Ascending aorta (tissue), 2 donors: ENCODE data around the gene CACNA1D. TPM values are rescaled to one million over a fixed set of nuclear protein-coding genes. Genes with fewer than 3 reads are reported as not detected.

Source experiments
- DNase-seq, 2 donors: peaks; one replicate each; pipeline ENCODE4 v3.0.0-alpha.2; 2019; ENCODE audit warnings: low spot score in 2 of 2
- H3K27ac ChIP-seq, 2 donors: fragments of 200-600 bp; sonication (generic); one replicate each; pipeline ENCODE4 v1.5.1; 2016 to 2017; ENCODE audit warnings: mild to moderate bottlenecking in 1 of 2
- H3K27me3 ChIP-seq: fragments of 200-600 bp; sonication (generic); one replicate; pipeline ENCODE4 v1.5.1; 2017
- H3K36me3 ChIP-seq, 2 donors: fragments of 200-600 bp; sonication (generic); one replicate each; pipeline ENCODE4 v1.5.1; 2016
- H3K4me1 ChIP-seq, 2 donors: fragments of 200-600 bp; sonication (generic); one replicate each; pipeline ENCODE4 v1.5.1; 2016 to 2017; ENCODE audit warnings: mild to moderate bottlenecking in 1 of 2
- H3K4me3 ChIP-seq, 2 donors: fragments of 200-600 bp; sonication (generic); one replicate each; pipeline ENCODE4 v1.5.1; 2016 to 2017; ENCODE audit warnings: mild to moderate bottlenecking in 1 of 2
- H3K9me3 ChIP-seq, 2 donors: fragments of 200-600 bp; sonication (generic); one replicate each; pipeline ENCODE4 v1.5.1; 2016
- CTCF ChIP-seq, 3 experiments: fragments of 200-600 bp in 2 of 3; fragments of 450-650 bp in 1 of 3; sonication (generic) in 2 of 3; IDR thresholded peaks; one replicate each; pipeline ENCODE4 v1.5.1; 2016 to 2019; ENCODE audit warnings: antibody characterized with exemption in 3 of 3, mild to moderate bottlenecking in 1 of 3, moderate library complexity in 1 of 3
- intact Hi-C: fragments of 100-400 bp; cut with DNase I; formaldehyde crosslinking; loops from one replicate; pipeline ENCODE4 v1.15.1; 2023
- total RNA-seq: library from RNA; depleted of rRNA; stranded (reverse); fragments of >200 nt; gene quantifications from one replicate; pipeline ENCODE4 v1.1.0, GENCODE V29; 2016

Gene CACNA1D
- total RNA-seq, 1 donor from 2014 or later: 0.43 TPM

GRCh38 chr3:53545310-53545995, 51.0 kb downstream of the CACNA1D start:
- no peak for DNase-seq
- Histone ChIP-seq H3K9me3 (no peaks in the 10 kb centered on the region), H3K27me3 (no peaks in the 10 kb centered on the region), H3K4me1 (no peaks in the 10 kb centered on the region), H3K36me3 (no peaks in the 10 kb centered on the region), H3K4me3 (no peak overlapping the region), H3K27ac (no peak overlapping the region)
- intact Hi-C loops: no loop called here
- no peak for TF ChIP-seq CTCF (IDR thresholded peaks at IDR 0.05)

DNA sequence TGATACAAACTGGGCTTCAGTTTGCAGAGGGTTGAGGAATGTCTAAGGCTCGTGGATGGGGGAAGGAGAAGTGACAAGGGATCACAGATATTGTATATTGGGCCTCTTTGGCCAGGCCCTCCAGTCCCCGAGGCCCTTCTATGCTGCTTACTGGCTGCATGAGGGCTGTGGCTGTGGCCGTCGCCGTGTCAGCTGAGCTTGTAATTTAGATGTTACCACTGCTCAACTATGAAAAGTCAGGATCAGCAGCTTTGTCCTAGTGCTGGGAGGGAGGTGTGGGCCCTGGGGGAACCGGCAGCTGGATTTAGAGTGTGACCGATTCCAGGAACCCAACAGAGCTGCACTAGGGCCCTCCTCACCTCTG, 51.6 kb downstream of the CACNA1D start:
- intact Hi-C loops: no loop called here

DNA sequence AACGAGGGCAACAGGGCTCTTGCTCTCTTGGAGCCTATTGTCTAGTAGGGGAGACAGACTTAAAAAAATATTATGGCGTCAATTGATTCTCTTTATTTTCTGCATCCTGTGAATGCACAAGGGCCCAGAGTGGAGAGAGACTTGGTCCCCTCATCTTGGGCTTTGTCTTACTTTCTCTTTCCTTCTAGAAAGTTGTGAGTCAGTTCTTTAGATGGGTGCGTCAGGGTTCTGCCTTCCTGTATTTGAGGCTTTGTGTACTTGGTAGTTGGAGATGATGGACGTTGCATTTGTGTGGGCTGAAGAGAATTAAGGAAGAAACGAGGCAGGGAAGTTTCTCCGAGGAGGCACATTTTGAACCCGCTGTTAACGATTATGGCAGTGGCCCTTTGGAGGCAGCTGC, 52.9 kb downstream of the CACNA1D start:
- H3K36me3 ChIP-seq: no peaks in the 10 kb centered on the region
- intact Hi-C loops: no loop called here
- TF ChIP-seq CTCF (IDR thresholded peaks at IDR 0.05): no peak

More for the DNA sequence above, 51.6 kb downstream of the CACNA1D start:
- no peaks in the 10 kb centered on the region for H3K27me3 ChIP-seq
- H3K27ac ChIP-seq: no peak overlapping the region
- DNase-seq: no peak
- no peak for TF ChIP-seq CTCF (IDR thresholded peaks at IDR 0.05)
- H3K4me1 ChIP-seq: no peaks in the 10 kb centered on the region
- H3K36me3 ChIP-seq: no peaks in the 10 kb centered on the region
- no peak overlapping the region for H3K4me3 ChIP-seq
- no peaks in the 10 kb centered on the region for H3K9me3 ChIP-seq

DNA sequence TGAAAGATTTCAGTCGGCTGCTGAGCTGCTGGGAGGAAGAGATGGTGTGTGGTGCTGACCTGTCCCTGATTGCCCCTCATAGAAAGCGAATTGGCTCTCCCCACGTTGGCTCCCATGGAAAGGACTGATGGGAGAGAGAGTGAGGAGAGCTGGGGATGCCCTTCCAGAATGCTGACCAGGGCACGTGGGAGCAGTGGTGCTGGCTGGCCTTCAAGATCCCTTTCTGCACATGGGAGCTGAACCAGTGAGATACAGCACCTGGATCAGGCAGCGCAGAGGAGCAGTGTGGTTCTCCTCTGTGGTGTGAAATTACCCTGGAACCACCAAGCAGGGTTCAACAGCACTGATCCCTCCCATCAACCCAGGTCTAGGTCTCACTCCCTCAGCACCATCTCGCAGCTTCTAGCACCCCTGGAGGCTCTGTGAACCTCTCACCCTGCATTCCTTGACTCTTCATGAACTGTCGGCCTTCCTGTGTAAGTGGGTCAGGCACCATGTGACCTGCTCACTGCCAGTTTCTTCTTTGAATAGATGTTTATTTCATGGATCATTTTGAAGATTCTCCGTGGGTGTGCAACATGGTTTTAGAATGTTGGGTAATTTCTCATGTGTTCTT, 55.7 kb downstream of the CACNA1D start:
- DNase-seq: no peak
- Histone ChIP-seq H3K9me3 (no peaks in the 10 kb centered on the region), H3K4me1 (no peaks in the 10 kb centered on the region), H3K27ac (no peak overlapping the region), H3K4me3 (no peak overlapping the region), H3K36me3 (no peaks in the 10 kb centered on the region), H3K27me3 (no peaks in the 10 kb centered on the region)
- TF ChIP-seq CTCF (IDR thresholded peaks at IDR 0.05): no peak
- intact Hi-C loops: no loop called here

More for the DNA sequence above, 52.9 kb downstream of the CACNA1D start:
- Histone ChIP-seq H3K4me3 (no peak overlapping the region), H3K9me3 (no peaks in the 10 kb centered on the region), H3K4me1 (no peaks in the 10 kb centered on the region), H3K27me3 (no peaks in the 10 kb centered on the region), H3K27ac (no peak overlapping the region)
- no peak for DNase-seq

DNA sequence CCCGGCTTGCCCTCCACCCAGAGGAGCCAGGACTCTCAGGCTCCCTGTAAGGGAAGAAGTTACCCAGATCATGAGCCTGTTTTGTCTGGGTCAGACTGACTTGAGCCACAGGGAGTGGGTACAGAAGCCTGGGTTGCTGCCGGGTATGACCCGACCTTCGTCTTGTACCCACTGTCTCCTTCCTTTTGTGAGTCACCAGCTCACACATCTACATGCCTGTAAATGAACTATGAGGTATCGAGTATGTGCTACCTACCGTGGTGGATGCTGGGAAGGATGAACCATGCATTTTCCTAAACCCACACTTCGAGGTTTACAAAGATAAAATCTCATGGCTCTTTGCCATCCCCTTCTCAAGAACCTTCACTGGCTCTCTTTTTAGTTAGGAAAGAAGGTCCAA, 56.9 kb downstream of the CACNA1D start:
- H3K36me3 ChIP-seq: no peaks in the 10 kb centered on the region
- no peak for DNase-seq
- TF ChIP-seq CTCF (IDR thresholded peaks at IDR 0.05): no peak
- H3K27ac ChIP-seq: no peak overlapping the region
- H3K9me3 ChIP-seq: no peaks in the 10 kb centered on the region
- no peaks in the 10 kb centered on the region for H3K27me3 ChIP-seq
- H3K4me3 ChIP-seq: no peak overlapping the region
- no peaks in the 10 kb centered on the region for H3K4me1 ChIP-seq
- intact Hi-C loops: no loop called here
